IMR-90 (cell line): ENCODE data around the gene ACSS1. TPM values are rescaled to one million over a fixed set of nuclear protein-coding genes. Genes with fewer than 3 reads are reported as not detected.

Source experiments
- ATAC-seq: fragments of 200-7000 bp; cut with Tn5 transposase; 2 replicates; pipeline ENCODE4 v1.9.1; 2020; ENCODE audit warnings: low read depth, mild to moderate bottlenecking, moderate library complexity
- BruUV-seq: library from RNA; stranded (reverse); fragments of 400-500 nt; replicated peaks from 2 replicates; lab custom pipeline; 2021; lab: Mats Ljungman, UMichigan
- CTCF ChIA-PET: fragments of 300-600 bp; formaldehyde crosslinking; extraction: SDS; loops from one replicate; lab custom pipeline; 2021; ENCODE audit warnings: antibody characterized with exemption; lab: Yijun Ruan, JAX
- POLR2A ChIA-PET: fragments of 300-600 bp; sonication (Branson Sonifier 250); formaldehyde crosslinking; loops from one replicate; lab custom pipeline; 2022; ENCODE audit warnings: antibody characterized with exemption; ENCODE audit not compliant: unreplicated experiment; lab: Charles Lee
- DNase-seq: peaks from one replicate; pipeline ENCODE4 v3.0.0; 2013
- H2AFZ ChIP-seq: replicated peaks from 2 replicates; pipeline ENCODE3; 2013; ENCODE audit warnings: low read length, mild to moderate bottlenecking; ENCODE audit not compliant: poor library complexity
- H2AK5ac ChIP-seq: 2 replicates; pipeline ENCODE4 v1.6.1; 2013; ENCODE audit warnings: low read depth, low read length, inconsistent platforms
- H2AK9ac ChIP-seq: replicated peaks from 2 replicates; pipeline ENCODE3; 2013; ENCODE audit warnings: mild to moderate bottlenecking, low read depth, low read length, moderate library complexity; ENCODE audit not compliant: poor library complexity
- H2BK120ac ChIP-seq: 2 replicates; pipeline ENCODE4 v1.6.1; 2013; ENCODE audit warnings: low read depth, low read length, inconsistent platforms
- H2BK15ac ChIP-seq: 3 replicates; pipeline ENCODE4 v1.6.1; 2013; ENCODE audit warnings: low read depth, low read length, inconsistent platforms
- H2BK20ac ChIP-seq: 2 replicates; pipeline ENCODE4 v1.6.1; 2013; ENCODE audit warnings: low read depth, mild to moderate bottlenecking, inconsistent platforms, low read length, moderate library complexity
- H2BK5ac ChIP-seq: 2 replicates; pipeline ENCODE4 v1.6.1; 2013; ENCODE audit warnings: mild to moderate bottlenecking, low read depth, low read length, inconsistent platforms; ENCODE audit not compliant: poor library complexity, severe bottlenecking
- H3K14ac ChIP-seq: replicated peaks from 2 replicates; pipeline ENCODE4 v1.6.1; 2013; ENCODE audit warnings: low read depth, low read length, inconsistent platforms
- H3K18ac ChIP-seq: 2 replicates; pipeline ENCODE4 v1.6.1; 2013; ENCODE audit warnings: low read depth, low read length, control low read depth
- H3K23ac ChIP-seq: 2 replicates; pipeline ENCODE4 v1.6.1; 2013; ENCODE audit warnings: low read depth, low read length, inconsistent platforms
- H3K27ac ChIP-seq: 2 replicates; pipeline ENCODE4 v1.5.1; 2013; ENCODE audit warnings: mild to moderate bottlenecking, control low read depth, low read length; ENCODE audit not compliant: insufficient read depth
- H3K27me3 ChIP-seq: 2 replicates; pipeline ENCODE4 v1.6.1; 2013; ENCODE audit warnings: low read length; ENCODE audit not compliant: control insufficient read depth, insufficient read depth
- H3K36me3 ChIP-seq: 2 replicates; pipeline ENCODE4 v1.6.1; 2013; ENCODE audit warnings: low read length, mixed read lengths; ENCODE audit not compliant: control insufficient read depth, insufficient read depth
- H3K4ac ChIP-seq: 2 replicates; pipeline ENCODE4 v1.6.1; 2013; ENCODE audit warnings: low read depth, low read length, inconsistent platforms
- H3K4me1 ChIP-seq: 2 replicates; pipeline ENCODE4 v1.6.1; 2013; ENCODE audit warnings: low read length, mixed read lengths; ENCODE audit not compliant: control insufficient read depth, insufficient read depth
- H3K4me2 ChIP-seq: 2 replicates; pipeline ENCODE4 v1.6.1; 2013; ENCODE audit warnings: low read depth, mild to moderate bottlenecking, control low read depth, low read length, moderate library complexity
- H3K4me3 ChIP-seq: 2 replicates; pipeline ENCODE4 v1.5.1; 2013; ENCODE audit warnings: low read depth, mild to moderate bottlenecking, control low read depth, low read length, moderate library complexity; ENCODE audit not compliant: insufficient read depth
- H3K56ac ChIP-seq: 2 replicates; pipeline ENCODE4 v1.6.1; 2013; ENCODE audit warnings: low read length, inconsistent platforms; ENCODE audit not compliant: insufficient read depth; ENCODE audit errors: extremely low read depth
- H3K79me1 ChIP-seq, 2 experiments: 2 replicates each; pipeline ENCODE4 v1.6.1; 2013; ENCODE audit warnings: low read length in 2 of 2, inconsistent platforms in 1 of 2, low read depth in 1 of 2
- H3K9ac ChIP-seq: 2 replicates; pipeline ENCODE4 v1.6.1; 2013; ENCODE audit warnings: low read depth, low read length, control low read depth
- H3K9me1 ChIP-seq: 2 replicates; pipeline ENCODE4 v1.6.1; 2013; ENCODE audit warnings: low read length, inconsistent platforms; ENCODE audit not compliant: insufficient read depth
- H3K9me3 ChIP-seq: 2 replicates; pipeline ENCODE4 v1.6.1; 2013; ENCODE audit warnings: low read length; ENCODE audit not compliant: control insufficient read depth, insufficient read depth
- H4K20me1 ChIP-seq: 2 replicates; pipeline ENCODE4 v1.6.1; 2013; ENCODE audit warnings: low read length, inconsistent platforms; ENCODE audit not compliant: insufficient read depth
- H4K5ac ChIP-seq: 2 replicates; pipeline ENCODE4 v1.6.1; 2013; ENCODE audit warnings: mild to moderate bottlenecking, low read depth, low read length, control low read depth
- H4K8ac ChIP-seq, 2 experiments: 2 replicates each; pipeline ENCODE4 v1.6.1; 2013; ENCODE audit warnings: low read depth in 2 of 2, low read length in 2 of 2, control low read depth in 1 of 2, inconsistent platforms in 1 of 2
- H4K91ac ChIP-seq: 2 replicates; pipeline ENCODE4 v1.6.1; 2013; ENCODE audit warnings: low read depth, low read length, inconsistent platforms; ENCODE audit not compliant: insufficient read depth
- BHLHE40 ChIP-seq: fragments of 150-350 bp; IDR thresholded peaks from 2 replicates; pipeline ENCODE4 v1.6.1; 2016; ENCODE audit warnings: mild to moderate bottlenecking, low read depth, low read length
- CEBPB ChIP-seq: IDR thresholded peaks from 2 replicates; pipeline ENCODE4 v1.6.1; 2012; ENCODE audit warnings: low read depth, low read length, improper control_type of control experiment
- CHD1 ChIP-seq: IDR thresholded peaks from 2 replicates; pipeline ENCODE4 v1.6.1; 2012; ENCODE audit warnings: low read depth, low read length, improper control_type of control experiment
- CTCF ChIP-seq: conservative IDR thresholded peaks from 2 replicates; pipeline ENCODE4 v1.5.1; 2012; ENCODE audit warnings: mild to moderate bottlenecking, low read depth, low read length, improper control_type of control experiment
- FOS ChIP-seq: fragments of 150-350 bp; IDR thresholded peaks from 2 replicates; pipeline ENCODE4 v1.6.1; 2016; ENCODE audit warnings: low read depth, low read length
- MAFK ChIP-seq: IDR thresholded peaks from 2 replicates; pipeline ENCODE4 v1.6.1; 2012; ENCODE audit warnings: low read depth, low read length, improper control_type of control experiment
- MAZ ChIP-seq: IDR thresholded peaks from 2 replicates; pipeline ENCODE4 v1.6.1; 2012; ENCODE audit warnings: low read depth, mild to moderate bottlenecking, low read length, improper control_type of control experiment, moderate library complexity, borderline replicate concordance
- NFE2L2 ChIP-seq: fragments of 150-350 bp; IDR thresholded peaks from 2 replicates; pipeline ENCODE4 v1.6.1; 2016; ENCODE audit warnings: low read depth, mild to moderate bottlenecking, low read length
- POLR2A ChIP-seq: IDR thresholded peaks from 2 replicates; pipeline ENCODE4 v1.6.1; 2012; ENCODE audit warnings: mild to moderate bottlenecking, low read depth, low read length
- RAD21 ChIP-seq: IDR thresholded peaks from 2 replicates; pipeline ENCODE4 v1.6.1; 2012; ENCODE audit warnings: low read length, improper control_type of control experiment
- WGBS, 2 experiments: methylation state at CpG; one replicate each; pipeline versions ENCODE4 v1.1.5 to v1.1.7; 2013; ENCODE audit warnings: missing lambda C conversion rate in 2 of 2; ENCODE audit not compliant: insufficient read length in 1 of 2; ENCODE audit errors: extremely low coverage in 2 of 2; 5-methylcytosine and 5-hydroxymethylcytosine counted together
- dilution Hi-C: fragments of 300-500 bp; cut with HindIII; formaldehyde crosslinking; loops from one replicate; pipeline ENCODE4 v1.14.3; 2018; ENCODE audit warnings: low sequenced_read_pairs; ENCODE audit not compliant: unreplicated experiment
- in situ Hi-C: fragments of 300-500 bp; cut with MboI; formaldehyde crosslinking; loops from 3 replicates; pipeline ENCODE4 v1.14.3; 2019; ENCODE audit warnings: low sequenced_read_pairs, inconsistent platforms, mixed read lengths
- intact Hi-C: fragments of 100-400 bp; cut with micrococcal nuclease; formaldehyde crosslinking; loops from 2 replicates; pipeline ENCODE4 v1.10.0; 2022
- polyA plus RNA-seq, 3 experiments: library from polyadenylated mRNA; depleted of rRNA; stranded (reverse); fragments of >200 nt; gene quantifications; 2 replicates each; pipeline ENCODE4 v1.2.3, GENCODE V29; 2012; ENCODE audit warnings: low replicate concordance in 1 of 3
- total RNA-seq: library from RNA; depleted of rRNA; stranded (reverse); fragments of >200 nt; gene quantifications from 2 replicates; pipeline ENCODE4 v1.2.3, GENCODE V29; 2012
- TF ChIP-seq, protein P1 (sequence below): fragments of 150-350 bp; IDR thresholded peaks from 2 replicates; pipeline ENCODE4 v1.6.1; 2017; ENCODE audit warnings: mild to moderate bottlenecking, antibody characterized with exemption, low read length, low read depth
- TF ChIP-seq, protein P2 (sequence below): fragments of 150-350 bp; IDR thresholded peaks from 2 replicates; pipeline ENCODE4 v1.6.1; 2016; ENCODE audit warnings: low read depth, mild to moderate bottlenecking, low read length, moderate library complexity, borderline replicate concordance

Gene ACSS1
- total and polyA plus RNA-seq, 2 of the 4 experiments (the other 2 are of a cell fraction) = 0.72 to 1.2 TPM

- intact Hi-C loops = no loop called here
Measured at GRCh38 chr20:25043499-25044260, 14.3 kb downstream of the ACSS1 start.

More at GRCh38 chr20:25043499-25044260, 14.3 kb downstream of the ACSS1 start:
- Histone ChIP-seq H3K9me1 (no peaks in the 10 kb centered on the region; the same call in 1 of the 2 replicates), H3K4me3 (no peak overlapping the region), H2AK5ac (no peak overlapping the region), H3K9me3 (no peaks in the 10 kb centered on the region), H3K9ac (no peak overlapping the region), H2AK9ac (no peak overlapping the region), H3K36me3 (no peaks in the 10 kb centered on the region), H3K4me1 (peaks cover 7% of the 10 kb centered on the region; the same call in 1 of the 2 replicates), H3K79me1 (no peaks in the 10 kb centered on the region), H2BK20ac (no peak overlapping the region), H4K91ac (no peak overlapping the region), H3K27ac (no peak overlapping the region), H2BK5ac (no peak overlapping the region), H2BK120ac (no peak overlapping the region), H3K4me2 (no peak overlapping the region), H3K14ac (no peak overlapping the region), H4K5ac (no peak overlapping the region), H4K20me1 (no peaks in the 10 kb centered on the region), H3K18ac (no peak overlapping the region), H3K4ac (no peak overlapping the region), H3K27me3 (peaks cover 24% of the 10 kb centered on the region), H2BK15ac (no peak overlapping the region), H2AFZ (no peak overlapping the region), H3K56ac (no peak overlapping the region), H4K8ac (no peak overlapping the region), H3K23ac (no peak overlapping the region)
- DNase-seq (no peak), ATAC-seq (no peak)
- ChIA-PET POLR2A (no interaction called here), CTCF (no interaction called here)
- 40% methylated on average over 1 of the region's 9 CpGs; no CpG with 5 or more reads in 1 of the 2 experiments for WGBS, 2 experiments
- in situ Hi-C loops = no loop called here
- dilution Hi-C loops = no loop called here
- TF ChIP-seq MAFK = no peak
- no peak for TF ChIP-seq NFE2L2
- TF ChIP-seq BHLHE40 = no peak
- no peak for TF ChIP-seq FOS
- no peak for TF ChIP-seq CEBPB
- TF ChIP-seq, protein P1, sequence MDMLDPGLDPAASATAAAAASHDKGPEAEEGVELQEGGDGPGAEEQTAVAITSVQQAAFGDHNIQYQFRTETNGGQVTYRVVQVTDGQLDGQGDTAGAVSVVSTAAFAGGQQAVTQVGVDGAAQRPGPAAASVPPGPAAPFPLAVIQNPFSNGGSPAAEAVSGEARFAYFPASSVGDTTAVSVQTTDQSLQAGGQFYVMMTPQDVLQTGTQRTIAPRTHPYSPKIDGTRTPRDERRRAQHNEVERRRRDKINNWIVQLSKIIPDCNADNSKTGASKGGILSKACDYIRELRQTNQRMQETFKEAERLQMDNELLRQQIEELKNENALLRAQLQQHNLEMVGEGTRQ = no peak
- no peak for TF ChIP-seq MAZ
- no peak for TF ChIP-seq POLR2A
- no peak for TF ChIP-seq CHD1
- no peak for TF ChIP-seq CTCF
- TF ChIP-seq, protein P2, sequence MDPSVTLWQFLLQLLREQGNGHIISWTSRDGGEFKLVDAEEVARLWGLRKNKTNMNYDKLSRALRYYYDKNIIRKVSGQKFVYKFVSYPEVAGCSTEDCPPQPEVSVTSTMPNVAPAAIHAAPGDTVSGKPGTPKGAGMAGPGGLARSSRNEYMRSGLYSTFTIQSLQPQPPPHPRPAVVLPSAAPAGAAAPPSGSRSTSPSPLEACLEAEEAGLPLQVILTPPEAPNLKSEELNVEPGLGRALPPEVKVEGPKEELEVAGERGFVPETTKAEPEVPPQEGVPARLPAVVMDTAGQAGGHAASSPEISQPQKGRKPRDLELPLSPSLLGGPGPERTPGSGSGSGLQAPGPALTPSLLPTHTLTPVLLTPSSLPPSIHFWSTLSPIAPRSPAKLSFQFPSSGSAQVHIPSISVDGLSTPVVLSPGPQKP = no peak
- TF ChIP-seq RAD21 = no peak
- no TSS peak for BruUV-seq
